Measurements from ENCODE around the gene GPD1L.
"Not testable (repeated sequence)": the region's sequence is repeated elsewhere in the genome, so short reads cannot be mapped to it uniquely, and the experiment has no call there.

GPD1L gene

GRCh38 chr3:32186097-32186496 is 79.7 kb downstream of the GPD1L start:
- no peak for DNase-seq

- no peak for DNase-seq
Measured at GRCh38 chr3:32186876-32187275, 80.5 kb downstream of the GPD1L start.

DNA sequence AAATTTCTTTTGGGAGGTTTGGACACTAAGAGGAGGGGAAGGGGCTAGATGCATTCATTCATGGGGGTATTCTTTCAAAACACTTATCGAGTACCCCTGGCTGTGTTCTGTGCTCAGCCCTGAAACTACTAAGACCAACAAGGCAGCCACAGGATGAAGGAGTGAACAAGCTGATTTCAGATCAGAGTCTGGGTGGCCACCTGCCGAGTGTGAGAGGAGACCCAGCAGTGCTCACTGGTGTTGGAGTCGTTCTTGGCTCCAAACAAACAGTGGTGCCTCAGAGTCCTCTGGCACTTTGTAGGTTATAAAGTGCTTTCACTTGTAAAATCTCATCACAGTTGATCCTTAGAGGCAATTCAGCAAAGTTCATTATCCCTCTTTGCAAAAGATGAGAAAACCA is 83.3 kb downstream of the GPD1L start:
- DNase-seq, result no peak

DNA sequence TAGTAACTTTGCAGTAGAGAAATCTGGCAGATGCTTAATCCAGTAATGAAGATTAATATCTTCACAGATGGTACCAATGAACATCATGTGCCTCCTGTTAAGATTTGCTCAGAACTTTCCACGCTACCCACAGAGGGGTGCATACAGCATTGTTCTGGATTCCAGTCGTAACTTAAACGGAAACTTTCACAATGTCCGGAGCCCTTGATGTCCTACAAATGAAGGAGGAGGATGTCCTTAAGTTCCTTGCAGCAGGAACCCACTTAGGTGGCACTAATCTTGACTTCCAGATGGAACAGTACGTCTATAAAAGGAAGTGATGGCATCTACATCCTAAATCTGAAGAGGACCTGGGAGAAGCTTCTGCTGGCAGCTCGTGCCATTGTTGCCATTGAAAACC is 84.1 kb downstream of the GPD1L start:
- DNase-seq, result not testable (repeated sequence)

GRCh38 chr3:32193101-32193500 is 86.7 kb downstream of the GPD1L start:
- DNase-seq, result no peak

GRCh38 chr3:32194653-32195052 is 88.2 kb downstream of the GPD1L start:
- DNase-seq, result no peak

GRCh38 chr3:32195995-32196540 is 89.6 kb downstream of the GPD1L start:
- DNase-seq, result no peak

GRCh38 chr3:32197991-32198390 is 91.6 kb downstream of the GPD1L start:
- DNase-seq, result no peak

DNA sequence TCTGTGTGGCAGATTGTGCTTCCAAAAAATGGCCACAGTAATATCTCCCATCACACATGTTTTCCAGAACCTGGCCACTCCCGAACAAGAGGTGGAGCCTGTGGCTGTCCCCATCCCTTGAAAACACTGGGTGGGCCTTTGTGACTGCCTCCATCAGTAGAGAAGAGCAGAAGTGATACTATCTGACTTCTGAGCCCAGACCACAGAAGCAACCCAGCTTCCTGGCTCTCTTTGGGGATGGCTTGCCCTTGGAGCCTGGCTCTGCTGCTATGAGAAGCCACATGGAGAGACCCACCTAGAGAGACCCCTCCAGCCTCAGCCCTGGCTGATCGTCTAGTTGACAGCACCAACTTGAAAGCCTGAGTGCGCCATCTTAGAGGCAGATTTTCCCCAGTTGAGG is 92.3 kb downstream of the GPD1L start:
- DNase-seq, result no peak

DNA sequence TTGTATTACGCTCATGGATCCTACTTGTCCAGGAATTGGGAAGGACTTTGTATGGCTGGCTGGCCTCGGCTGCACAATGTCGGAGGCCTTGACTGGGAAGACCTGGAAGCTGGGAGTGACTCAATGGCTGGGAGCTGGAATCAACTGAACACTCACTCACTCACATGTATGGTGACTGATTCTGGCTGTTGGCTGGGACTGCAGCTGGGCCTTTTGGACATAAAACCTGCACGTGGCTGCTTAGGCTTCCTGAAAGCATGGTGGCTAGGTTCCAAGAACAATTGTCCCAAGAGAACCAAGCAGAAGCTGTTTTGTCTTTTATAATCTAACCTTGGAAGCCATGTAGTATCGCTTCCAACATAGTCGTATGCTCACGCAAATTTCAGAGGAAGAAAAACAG is 94.1 kb downstream of the GPD1L start:
- no peak for DNase-seq

- no peak for DNase-seq
Measured at GRCh38 chr3:32200992-32201758, 94.8 kb downstream of the GPD1L start.

GRCh38 chr3:32202496-32202895 is 96.1 kb downstream of the GPD1L start:
- DNase-seq, result no peak

- no peak for DNase-seq
Measured at GRCh38 chr3:32203854-32204253, 97.4 kb downstream of the GPD1L start.

DNA sequence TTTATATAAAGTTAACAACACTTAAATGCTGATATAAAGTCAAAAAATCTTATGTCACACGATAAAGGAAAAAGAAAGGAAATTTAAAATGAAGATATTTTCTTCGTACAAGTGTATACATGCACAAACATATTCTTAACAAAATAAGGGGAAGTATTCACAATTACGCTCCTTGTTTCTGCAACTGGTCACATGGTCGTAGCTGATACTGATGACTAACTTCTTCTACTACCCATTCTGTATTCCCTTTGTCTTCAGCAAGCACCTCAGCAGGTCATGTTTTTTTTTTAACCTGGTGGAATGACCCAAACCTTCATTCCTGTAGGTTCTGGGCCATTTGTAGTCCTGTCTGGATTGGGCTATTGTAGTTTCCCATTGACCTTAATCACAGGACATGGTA is 102.0 kb downstream of the GPD1L start:
- DNase-seq, result no peak

GRCh38 chr3:32215185-32215584 is 108.8 kb downstream of the GPD1L start:
- no peak for DNase-seq

DNA sequence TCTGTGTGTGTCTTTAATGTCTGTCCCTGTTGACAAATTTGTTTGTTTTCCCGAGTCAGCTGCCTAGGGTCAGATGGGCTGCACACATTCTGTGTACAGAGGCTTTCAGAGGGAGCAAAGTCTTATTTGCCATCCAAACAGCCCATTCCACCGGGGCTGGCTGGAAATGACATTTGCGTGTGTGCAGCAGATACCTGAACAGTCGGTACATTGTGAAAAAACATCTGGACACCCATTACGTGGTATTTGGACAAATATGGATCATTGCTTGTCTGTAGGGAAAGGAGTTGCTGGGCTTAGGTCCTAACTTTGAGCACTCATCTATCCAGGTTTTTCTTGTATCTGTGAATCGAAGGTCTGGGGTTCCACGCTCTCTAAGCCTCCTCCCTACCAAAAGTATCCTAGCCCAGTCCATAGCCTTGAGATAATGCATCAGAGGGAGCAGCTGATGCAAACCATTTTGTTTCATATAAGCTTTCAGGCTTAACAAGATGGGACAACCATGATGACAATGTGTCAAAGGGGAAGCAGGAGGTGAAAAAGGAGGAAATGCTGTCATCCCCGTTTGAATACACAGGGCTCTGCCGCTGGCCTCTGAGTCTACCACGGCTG is 109.9 kb downstream of the GPD1L start:
- no peak for DNase-seq

DNA sequence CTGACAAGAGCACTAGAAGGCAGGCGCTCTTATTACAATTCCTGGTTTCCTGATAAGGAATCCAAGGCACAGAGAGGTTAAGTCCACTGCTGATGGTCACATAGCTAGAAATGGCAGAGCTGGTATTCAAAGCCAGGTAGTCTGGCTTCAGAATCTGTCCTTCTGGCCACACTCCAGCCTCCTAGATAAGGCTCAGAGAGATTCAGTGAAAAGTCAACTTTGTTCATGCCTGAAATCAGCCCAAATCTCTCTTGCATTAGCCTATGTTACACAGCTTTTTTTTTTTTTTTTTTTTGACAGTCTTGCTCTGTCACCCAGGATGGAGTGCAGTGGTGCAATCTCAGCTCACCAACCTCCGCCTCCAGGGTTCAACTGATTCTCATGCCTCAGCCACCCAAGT is 110.9 kb downstream of the GPD1L start:
- DNase-seq, result no peak
